Stimulated activated CD8-positive, alpha-beta memory T cell treated with anti-CD3 and anti-CD28 coated beads, Interleukin-7, amount 100 ng/mL, for 4 hours (primary cell): ENCODE measurements around the gene B3GNT7.
"Not testable (repeated sequence)": the region's sequence is repeated elsewhere in the genome, so short reads cannot be mapped to it uniquely, and the experiment has no call there.

ENCODE experiments used
- DNase-seq, 2 donors: peaks; one replicate each; pipeline ENCODE4 v3.0.0-alpha.2; 2020; ENCODE audit warnings: low read depth in 2 of 2

The B3GNT7 gene

DNA sequence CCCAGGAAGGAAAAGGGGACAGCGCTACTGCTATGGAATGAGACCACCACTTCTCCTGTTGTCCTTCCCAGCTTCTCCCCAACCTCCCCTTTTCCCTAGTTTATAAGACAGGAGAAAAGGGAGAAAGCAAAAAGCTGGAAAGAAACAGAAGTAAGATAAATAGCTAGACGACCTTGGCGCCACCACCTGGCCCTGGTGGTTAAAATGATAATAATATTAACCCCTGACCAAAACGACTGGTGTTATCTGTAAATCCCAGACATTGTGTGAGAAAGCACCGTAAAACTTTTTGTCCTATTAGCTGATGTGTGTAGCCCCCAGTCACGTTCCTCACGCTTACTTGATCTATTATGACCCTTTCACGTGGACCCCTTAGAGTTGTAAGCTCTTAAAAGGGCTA lies 5.2 kb downstream of the B3GNT7 start:
- not testable (repeated sequence) for DNase-seq

GRCh38 chr2:231401101-231401500 lies 5.6 kb downstream of the B3GNT7 start:
- DNase-seq = not testable (repeated sequence)

DNA sequence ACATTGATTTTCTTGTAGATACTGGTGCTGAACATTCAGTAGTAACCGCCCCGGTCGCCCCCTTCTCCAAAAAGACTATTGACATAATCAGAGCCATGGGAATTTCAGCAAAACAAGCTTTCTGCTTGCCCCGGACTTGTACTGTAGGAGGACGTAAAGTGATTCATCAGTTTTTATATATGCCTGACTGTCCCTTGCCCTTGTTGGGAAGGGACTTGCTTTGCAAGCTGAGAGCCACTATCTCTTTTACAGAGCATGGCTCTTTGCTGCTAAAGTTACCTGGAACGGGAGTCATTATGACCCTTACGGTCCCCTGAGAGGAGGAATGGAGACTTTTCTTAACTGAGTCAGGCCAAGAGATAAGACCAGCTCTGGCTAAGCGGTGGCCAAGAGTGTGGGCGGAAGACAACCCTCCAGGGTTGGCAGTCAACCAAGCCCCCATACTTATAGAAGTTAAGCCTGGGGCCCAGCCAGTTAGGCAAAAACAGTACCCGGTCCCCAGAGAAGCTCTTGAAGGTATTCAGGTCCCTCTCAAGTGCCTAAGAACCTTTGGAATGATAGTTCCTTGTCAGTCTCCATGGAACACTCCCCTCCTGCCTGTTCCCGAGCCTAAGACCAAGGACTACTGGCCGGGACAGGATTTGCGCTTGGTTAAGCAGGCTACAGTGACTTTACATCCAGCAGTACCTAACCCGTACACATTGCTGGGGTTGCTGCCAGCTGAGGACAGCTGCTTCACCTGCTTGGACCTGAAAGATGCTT lies 8.1 kb downstream of the B3GNT7 start:
- DNase-seq = not testable (repeated sequence)

DNA sequence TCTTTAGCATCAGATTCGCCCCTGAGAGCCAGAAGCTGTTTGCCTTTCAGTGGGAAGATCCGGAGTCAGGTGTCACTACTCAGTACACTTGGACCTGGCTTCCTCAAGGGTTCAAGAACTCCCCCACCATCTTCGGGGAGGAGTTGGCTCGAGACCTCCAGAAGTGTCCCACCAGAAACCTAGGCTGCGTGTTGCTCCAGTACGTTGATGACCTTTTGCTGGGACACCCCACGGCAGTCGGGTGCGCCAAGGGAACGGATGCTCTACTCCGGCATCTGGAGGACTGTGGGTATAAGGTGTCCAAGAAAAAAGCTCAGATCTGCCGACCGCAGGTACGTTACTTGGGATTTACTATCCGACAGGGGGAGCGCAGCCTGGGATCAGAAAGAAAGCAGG lies 8.7 kb downstream of the B3GNT7 start:
- DNase-seq = not testable (repeated sequence)

DNA sequence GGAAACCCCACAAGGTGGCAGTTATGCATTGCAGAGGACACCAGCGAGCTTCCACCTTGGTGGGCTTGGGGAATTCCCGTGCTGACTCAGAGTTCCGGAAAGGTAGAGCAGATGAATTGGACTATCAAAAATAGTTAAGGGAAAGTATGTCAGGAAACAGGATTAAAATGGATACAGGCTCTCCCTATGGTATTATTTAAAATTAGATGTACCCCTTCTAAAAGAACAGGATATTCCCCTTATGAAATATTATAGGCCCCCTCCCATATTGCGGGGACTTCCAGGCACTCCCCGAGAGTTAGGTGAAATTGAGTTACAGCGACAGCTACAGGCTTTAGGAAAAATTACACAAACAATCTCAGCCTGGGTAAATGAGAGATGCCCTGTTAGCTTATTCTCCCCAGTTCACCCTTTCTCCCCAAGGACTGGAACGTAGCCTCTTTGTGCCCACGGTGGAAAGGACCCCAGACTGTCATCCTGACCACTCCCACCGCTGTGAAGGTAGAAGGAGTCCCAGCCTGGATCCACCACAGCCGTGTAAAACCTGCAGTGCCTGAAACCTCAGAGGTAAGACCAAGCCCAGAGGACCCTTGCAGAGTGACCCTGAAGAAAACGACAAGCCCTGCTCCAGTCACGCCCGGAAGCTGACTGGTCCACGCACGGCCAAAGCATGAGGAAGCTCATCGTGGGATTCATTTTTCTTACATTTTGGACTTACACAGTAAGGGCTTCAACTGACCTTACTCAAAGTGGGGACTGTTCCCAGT lies 10.3 kb downstream of the B3GNT7 start:
- DNase-seq = peak; percentile 51

GRCh38 chr2:231407686-231408085 lies 12.2 kb downstream of the B3GNT7 start:
- DNase-seq = not testable (repeated sequence)

- DNase-seq = not testable (repeated sequence)
Observed at GRCh38 chr2:231408304-231408703, 12.8 kb downstream of the B3GNT7 start.

DNA sequence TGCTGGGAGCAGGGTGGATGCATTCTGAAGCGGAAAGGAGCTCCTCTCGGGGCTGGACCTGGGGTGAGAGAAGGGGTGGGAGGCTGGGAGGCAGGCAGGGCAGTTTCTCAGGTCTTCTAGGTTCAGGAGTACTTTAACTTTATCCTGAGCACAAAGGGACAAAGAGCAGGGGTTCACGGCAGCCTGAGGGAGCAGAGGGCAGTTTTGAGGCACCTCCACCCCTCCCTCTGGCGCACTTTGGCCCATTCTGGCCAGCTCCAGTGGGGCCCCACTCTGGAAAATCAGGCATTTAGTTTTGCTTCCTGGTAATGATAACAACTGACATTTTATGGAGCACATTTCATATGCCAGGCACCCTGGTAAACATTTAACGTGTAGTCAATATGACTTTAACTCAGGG lies 14.3 kb downstream of the B3GNT7 start:
- DNase-seq = no peak

DNA sequence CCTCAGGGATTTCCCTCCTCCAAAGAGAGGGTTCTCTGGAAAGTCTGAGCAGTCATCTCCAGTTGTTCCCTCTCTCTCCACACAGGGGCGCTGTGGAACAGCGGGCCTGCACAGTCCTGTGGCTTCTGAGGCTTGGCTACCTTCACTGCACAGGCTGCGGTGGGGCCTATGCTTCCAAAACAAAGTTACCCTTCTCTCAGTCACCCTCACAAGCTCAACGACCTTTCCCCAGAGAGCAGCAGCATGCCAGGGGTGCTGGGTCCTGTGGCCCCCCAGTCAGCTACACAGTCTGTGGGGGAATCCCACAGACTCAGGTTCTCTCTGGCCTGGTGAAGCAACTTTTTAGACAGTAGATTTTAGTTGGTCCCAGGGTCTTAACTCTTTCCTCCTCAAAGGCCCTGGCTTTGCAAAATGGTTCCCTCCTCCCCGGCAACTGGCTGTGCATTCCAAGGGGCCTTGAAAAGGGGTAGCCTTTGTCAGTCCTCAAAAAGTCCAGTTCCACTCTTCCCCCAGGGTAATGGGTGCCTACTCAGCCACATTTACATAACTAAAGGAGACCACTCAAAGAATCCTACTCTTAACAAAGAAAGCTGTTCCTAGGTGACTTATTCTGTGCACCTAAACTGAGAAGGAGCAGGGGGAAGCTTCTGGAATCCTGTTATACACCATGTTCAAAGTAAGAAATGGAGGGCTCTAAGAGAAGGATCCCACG lies 14.9 kb downstream of the B3GNT7 start:
- no peak for DNase-seq

GRCh38 chr2:231411237-231411636 lies 15.7 kb downstream of the B3GNT7 start:
- no peak for DNase-seq

GRCh38 chr2:231411831-231412617 lies 16.5 kb downstream of the B3GNT7 start:
- peak; percentile 39 to 75 for DNase-seq

DNA sequence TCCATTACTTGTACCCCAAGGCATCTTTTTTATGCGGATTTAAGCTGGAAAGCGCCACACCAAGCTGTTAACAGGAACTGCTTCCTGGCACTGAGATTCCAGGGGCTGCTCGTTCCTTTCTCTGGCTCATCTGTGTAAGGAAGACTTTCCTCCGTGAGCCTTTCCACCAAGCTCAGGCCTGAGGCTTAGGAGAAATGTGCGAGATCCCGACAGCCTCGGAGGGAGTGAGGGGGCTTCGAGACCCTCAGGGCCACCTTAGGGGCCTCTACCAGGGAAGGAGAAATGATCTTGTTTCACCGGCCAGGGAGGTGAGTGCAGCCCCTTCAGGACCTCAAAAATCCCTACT lies 17.1 kb downstream of the B3GNT7 start:
- no peak for DNase-seq

DNA sequence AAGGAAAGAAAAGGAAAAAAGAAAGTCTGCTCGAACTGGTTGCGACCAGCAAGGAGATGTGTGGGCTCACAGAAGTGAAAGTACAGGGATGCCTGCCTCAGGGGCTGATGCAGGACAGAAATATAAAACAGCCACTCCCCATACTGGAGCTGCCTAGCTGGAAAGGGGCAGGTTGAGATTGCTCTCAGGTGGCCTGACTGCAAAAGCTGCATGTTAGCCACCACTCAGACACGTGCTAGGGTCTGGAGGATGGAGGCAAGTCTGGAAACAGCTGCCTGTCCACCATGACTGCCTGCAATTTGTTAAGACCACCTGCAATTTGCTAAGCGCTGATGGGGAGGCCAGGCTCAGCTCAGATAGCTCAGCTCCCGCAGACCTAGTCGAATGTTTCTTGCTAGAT lies 17.9 kb downstream of the B3GNT7 start:
- no peak for DNase-seq

DNA sequence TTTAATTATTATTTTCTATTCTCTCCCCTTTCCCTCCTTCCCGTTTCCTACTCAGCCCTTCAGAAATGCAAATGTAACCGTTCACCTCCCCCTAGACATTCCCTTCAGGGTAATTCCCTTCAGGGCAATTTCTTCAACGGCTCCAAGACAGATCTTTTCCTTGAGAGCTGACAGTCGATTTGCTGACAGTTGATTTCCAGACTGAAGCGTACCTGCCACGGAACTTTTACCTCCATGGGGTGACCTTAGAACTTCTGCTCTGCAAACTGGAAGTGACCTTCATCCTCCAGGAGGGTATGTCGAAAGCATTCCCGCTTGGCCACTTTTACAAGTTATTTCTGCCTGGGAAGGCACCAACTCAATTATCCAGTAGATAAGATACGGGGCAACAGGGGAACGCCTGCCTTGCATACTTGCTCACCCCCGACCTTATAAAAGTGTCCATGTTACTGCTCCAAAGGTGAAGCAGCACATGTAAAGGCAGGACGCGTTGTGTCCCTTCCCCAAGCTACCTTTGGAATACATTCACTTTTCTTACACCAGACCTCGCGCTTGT lies 18.5 kb downstream of the B3GNT7 start:
- no peak for DNase-seq

DNA sequence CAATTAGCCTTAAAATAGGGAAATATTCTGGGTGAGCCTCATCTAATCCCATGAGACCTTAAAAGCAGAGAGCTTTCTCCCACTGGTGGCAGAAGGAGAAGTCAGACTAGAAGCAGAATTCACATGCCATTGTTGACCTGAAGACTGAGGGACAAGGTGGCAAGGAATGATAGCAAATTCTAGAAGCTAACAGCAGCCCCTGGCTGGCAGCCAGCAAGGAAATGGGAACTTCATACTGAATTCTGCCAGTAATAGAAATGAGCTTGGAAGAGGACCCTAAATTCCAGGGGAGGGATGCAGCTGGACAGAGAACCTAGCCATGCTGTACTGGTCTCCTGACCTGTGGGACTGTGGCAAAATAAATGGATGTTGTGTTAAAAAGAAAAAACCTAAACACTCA lies 19.5 kb downstream of the B3GNT7 start:
- no peak for DNase-seq

DNA sequence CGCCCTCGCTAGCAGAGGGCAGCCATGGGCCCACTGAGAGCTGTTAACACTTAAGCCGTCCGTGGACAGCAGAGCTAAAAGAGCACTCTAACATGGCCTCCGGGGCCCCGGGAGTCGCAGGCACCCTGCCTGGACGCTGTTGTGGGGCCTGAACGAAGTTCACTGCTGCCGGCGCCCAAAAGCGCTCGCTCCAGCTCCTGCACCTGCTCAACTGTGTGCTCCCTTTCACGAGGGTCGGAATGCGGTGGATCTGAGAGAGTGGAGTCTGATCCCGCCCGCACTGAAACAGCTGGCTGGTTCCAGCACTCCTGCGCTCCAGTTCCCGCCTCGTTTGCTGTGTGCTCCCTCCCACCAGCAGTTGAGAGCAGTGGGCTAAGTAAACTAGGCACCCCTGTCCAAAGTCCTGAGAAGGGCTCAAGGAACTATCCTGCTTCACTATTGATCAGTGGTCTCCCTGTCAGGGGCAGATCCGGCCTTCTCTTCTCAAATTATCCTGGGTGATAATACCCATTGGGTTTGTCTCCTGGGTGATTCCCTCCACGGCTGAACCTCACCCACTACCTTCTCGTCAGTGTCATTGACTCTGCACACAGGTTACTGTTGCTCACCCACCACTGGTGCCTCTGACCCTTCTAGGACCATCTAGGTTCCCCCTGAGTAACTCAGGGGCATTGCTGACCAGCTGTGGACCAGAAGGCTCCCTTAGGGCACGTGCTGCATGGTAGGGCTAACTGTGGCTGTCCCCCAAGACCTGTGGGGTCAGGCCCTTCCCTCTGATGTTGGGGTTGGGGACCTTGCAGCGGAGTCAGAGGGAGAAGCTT lies 23.5 kb downstream of the B3GNT7 start:
- DNase-seq = no peak

- no peak for DNase-seq
Observed at GRCh38 chr2:231421051-231421580, 25.6 kb downstream of the B3GNT7 start.

GRCh38 chr2:231422056-231422455 lies 26.5 kb downstream of the B3GNT7 start:
- no peak for DNase-seq

GRCh38 chr2:231423176-231423575 lies 27.7 kb downstream of the B3GNT7 start:
- no peak for DNase-seq

- DNase-seq = no peak
Observed at GRCh38 chr2:231425291-231425810, 29.8 kb downstream of the B3GNT7 start.
